Iris pigment epithelial cell (primary cell): ENCODE results near the gene CDH2.

Experiments
- DNase-seq: peaks from one replicate; pipeline ENCODE4 v3.0.0-alpha.2; 2011; ENCODE audit warnings: low read depth

CDH2 gene

DNA sequence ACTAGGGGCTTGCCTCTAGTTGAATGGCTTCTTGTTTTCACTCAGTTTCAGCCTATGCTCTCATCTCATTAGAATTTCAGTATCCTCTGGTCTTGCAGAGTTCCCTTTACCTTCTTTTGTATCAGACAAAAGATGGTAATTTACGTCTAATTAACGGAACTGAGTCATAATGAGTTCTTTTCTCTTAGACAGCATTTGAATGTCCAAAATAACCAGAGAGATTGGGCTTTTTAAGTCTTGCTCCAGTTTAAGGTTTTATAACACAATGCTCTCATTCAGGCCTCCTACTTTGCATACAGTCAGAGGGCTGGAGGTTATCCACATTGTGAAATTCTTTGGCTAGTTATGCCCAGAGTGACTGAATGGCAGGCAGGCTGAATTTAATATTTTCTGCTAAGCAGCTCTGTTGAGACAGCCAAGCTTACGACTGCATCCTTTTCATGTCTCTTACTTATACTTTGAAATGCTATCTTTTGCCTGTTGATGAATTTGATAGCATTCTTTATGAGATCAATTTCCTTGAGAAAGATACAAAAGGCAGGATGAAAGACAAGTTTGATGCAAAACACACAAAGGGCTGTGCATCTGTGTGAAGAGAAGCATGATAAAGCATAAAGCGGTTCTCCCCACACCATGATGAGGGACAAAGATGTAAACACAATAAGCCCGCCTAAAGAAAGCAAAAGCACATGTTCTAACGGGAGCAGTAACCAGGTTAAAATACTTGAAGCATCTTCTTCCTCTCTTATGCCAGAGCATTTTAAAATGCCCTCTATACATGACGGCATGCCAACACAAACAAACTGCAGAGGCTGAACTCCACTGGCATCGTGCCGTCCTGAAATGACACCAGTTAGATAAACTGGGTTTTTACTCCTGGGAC, 90.0 kb downstream of the CDH2 start:
- peak; percentile 80 for DNase-seq

GRCh38 chr18:28081516-28081915, 95.4 kb downstream of the CDH2 start:
- DNase-seq = no peak

DNA sequence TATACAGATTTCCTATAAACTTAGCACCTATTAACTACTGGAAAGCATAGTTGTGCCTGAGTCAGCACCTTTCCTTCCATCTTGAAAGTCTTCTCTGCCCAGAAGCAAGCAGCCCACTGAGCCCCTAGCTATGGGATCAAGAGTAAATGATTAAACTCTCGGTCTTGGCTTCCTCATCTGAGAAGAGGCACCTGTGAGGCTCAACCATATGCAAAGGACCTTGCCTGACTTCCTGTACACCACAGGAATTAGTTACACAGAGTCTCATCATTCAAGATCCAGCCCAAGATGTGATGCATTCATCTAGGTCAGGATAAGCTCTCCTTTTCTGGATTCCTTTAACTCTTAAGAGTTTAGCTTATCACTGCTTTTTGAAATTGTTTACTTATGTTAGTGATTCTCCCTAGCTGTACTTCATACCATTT, 96.0 kb downstream of the CDH2 start:
- DNase-seq = peak; percentile 49

- no peak for DNase-seq
These were observed 97.0 kb downstream of the CDH2 start for GRCh38 chr18:28079883-28080282.

DNA sequence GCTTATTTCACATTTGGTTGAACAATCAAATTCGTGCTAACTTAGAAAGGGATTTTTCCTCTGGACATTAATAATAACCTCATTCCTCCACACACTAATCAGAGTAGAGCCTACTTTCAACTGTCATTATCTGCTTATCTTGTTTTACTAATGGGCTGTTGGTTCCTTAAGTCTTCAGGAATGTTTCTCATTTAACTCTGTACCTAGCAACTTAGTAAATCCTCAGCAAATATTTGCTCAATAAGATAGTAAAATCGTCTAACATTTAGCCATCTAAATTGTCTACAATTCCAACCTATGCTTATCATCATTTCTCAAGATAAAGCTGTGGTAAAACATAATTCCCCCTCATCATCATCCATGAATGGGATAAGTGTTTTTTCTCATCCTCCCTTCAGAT, 98.1 kb downstream of the CDH2 start:
- no peak for DNase-seq

DNA sequence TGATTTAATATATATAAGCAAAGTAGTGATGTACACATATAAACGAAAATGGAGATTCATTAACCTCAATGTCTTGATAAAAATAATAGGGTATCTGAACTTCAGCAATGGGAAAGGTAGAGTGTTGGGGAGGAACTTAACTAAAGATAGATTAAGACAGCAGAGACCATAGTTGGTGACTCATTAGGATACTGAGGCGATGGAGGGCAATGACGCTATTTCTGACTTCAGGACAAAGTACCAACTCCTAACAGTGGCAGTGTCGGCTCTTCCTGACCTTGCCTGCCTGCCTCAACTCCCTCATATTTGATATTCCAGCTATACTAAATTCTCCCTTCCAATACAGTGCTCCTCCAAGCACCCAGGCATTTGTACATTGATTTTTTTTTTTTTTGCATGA, 98.6 kb downstream of the CDH2 start:
- DNase-seq = no peak

DNA sequence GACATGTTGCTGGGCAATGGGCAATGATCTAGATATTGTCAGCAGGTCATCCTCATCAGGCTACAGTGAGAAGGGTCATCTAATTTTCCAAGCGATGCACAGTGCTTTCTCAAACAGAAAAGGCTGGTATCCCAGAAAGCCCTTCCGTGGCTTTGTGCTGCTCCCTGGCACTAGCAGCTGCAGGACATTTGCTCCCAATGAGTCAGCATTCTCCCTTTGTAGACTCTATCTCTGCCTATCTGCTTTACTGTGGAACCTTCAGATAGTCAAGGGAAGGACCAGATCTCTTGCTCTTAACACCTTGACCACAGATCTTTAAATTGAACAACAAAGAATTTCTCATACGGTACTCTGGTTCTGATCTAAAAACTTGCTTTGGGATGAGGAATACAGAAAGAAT, 101.4 kb downstream of the CDH2 start:
- DNase-seq = peak; percentile 28

- DNase-seq = no peak
These were observed 102.9 kb downstream of the CDH2 start for GRCh38 chr18:28074076-28074475.

- DNase-seq = no peak
These were observed 103.3 kb downstream of the CDH2 start for GRCh38 chr18:28073658-28074057.

DNA sequence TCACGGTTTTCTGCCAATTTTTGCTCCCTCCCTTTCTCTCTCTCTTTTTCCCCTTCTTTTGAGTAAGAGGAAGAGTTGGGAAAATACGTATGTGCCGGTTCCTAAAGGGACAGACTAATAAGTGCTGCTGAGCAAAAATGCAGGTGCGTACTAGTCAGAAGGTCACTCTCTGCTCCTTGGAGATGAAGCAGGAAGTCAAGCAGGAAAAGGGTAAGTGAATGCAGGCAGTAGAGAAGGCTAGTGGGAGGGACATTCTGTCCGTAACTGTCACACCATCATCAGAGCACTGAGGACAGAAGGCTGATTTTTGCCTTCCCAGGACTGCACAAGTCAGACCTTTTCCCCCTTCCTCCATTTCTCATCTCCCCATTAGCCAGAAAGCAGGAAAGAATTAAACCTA, 105.7 kb downstream of the CDH2 start:
- DNase-seq = no peak

DNA sequence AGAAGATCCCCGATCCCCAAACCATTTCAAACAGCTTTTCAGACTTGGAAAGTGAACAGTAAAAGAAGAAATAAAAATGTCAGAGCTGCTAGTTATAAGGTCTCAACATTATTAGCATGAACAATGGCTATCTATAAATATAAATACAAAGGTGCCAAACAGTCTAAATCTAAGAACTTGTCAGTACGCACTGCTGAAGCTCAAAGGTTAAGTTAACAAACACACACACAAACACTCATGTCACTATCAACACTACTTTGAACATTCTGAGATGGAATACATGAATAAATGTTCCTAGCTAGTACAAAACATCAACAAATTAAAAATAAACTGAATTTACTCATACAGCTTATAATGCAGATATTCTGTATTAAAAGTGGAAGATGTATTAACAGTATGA, 108.7 kb downstream of the CDH2 start:
- DNase-seq = no peak

DNA sequence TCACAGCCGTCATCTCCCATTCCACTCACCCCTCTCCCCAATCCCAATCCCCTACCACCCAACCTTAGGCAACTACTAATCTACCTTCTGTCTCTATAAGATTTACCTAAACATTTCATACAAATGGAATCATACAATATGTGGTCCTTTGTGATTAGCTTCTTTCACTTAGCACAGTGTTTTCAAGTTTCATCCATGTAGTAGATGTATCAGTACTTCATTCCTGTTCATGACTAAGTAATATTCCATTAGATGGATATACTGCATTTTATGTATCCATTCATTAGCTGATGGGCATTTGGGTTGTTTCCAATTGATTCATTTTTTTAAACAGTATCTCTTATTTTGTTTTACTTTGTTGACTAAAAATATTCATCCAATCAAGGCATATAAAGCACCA, 109.6 kb downstream of the CDH2 start:
- no peak for DNase-seq

GRCh38 chr18:28065793-28066186, 111.1 kb downstream of the CDH2 start:
- no peak for DNase-seq

DNA sequence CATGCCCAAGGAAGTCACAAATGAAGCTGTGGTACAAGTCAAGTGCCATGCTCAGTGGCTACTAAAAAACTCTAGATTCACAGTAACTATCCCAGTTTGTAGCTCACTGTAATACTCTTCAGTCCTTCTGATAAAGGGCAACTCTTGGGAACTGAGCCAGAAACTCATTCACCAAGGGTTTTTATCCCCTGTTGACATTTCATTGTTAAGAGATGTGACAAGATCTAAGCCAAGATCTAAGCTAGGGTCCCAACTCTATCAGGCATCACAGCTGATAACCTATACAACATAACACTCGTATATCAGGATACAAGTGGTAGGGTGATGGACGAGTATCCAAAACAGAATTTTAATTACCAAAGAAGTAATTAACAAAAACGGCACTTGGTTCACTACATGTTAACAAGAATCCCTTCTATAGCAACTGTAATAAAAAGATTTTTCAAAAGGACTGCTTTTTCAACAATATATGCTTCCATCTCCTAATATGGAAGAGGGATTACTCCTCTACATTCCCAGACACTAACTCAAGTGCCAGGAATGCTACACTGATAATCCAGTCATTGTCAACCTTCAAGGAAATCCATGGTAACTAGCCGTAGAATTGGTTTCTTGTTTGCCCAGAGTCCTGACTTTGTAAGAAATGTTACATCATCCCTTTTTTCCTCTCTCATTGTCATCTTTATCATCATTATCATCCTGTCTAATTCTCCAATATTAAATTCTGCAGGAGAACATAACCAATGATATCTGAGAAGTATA, 111.7 kb downstream of the CDH2 start:
- peak; percentile 87 for DNase-seq

- no peak for DNase-seq
These were observed 113.0 kb downstream of the CDH2 start for GRCh38 chr18:28063926-28064325.

GRCh38 chr18:28063271-28063761, 113.6 kb downstream of the CDH2 start:
- DNase-seq = peak; percentile 51

GRCh38 chr18:28062443-28062842, 114.5 kb downstream of the CDH2 start:
- DNase-seq = peak; percentile 47

- no peak for DNase-seq
These were observed 117.1 kb downstream of the CDH2 start for GRCh38 chr18:28059861-28060260.

DNA sequence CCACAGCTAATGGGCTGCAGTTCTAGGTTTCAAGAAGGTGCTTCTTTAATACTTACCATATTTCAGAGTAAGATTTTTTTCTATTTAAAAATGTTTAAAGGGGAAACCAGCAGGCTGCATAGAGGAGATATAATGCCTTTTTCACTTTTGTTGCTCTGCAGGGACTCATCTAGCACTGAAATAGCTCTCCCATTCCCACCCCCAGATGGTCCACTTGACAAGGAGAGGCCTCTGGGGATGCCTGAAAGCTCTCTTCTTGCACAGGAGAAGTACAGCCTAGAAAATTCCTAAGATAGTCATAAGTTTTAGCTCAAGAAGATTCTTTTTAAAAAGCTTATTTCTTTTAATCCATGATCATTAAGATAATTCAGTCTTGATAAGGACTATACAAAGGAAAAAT, 126.4 kb downstream of the CDH2 start:
- no peak for DNase-seq

DNA sequence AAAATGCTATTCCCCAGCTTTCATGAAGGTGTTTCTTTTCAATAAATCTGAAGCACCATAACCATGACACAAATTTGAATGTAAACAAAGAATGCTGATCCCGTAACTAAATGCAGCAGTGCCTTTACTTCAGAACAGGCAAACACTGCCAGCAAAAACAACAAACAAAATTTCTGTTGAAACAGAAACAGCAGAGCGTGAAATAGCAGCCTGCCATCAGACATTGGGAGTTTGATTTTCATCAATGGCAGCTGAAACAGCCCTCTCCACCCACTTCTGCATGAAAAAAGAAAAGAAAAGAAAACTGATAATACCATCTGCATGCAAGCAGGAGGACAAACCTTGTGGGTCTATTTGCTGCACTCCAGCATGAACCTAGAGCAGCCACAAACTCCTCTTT, 128.3 kb downstream of the CDH2 start:
- no peak for DNase-seq

DNA sequence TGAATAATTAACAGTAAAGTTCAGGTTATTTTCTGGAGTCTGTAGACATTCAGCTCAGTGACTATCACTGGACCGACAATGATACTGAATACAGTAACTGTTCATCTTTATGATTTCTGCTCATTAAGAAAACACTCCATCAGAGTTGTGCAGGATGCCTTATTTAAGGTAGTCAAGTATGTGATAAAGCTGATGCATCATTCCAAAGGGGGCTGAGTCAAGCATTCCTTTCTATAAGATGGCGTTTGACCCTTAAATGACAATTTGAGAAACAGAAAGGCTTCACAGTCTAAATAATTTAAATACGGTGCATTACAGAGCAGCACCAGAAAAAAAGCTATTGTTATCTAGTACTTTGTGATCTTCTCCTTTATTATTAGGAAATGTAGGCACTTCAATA, 131.1 kb downstream of the CDH2 start:
- DNase-seq = peak; percentile 42

GRCh38 chr18:28045176-28045810, 131.6 kb downstream of the CDH2 start:
- DNase-seq = peak; percentile 85

GRCh38 chr18:28044036-28044435, 132.9 kb downstream of the CDH2 start:
- no peak for DNase-seq
